GM12865 (cell line): ENCODE results near the gene EEPD1.

ENCODE experiments used
- DNase-seq: peaks from one replicate; pipeline ENCODE4 v3.0.0; 2010; ENCODE audit warnings: low read depth
- H3K4me3 ChIP-seq: 2 replicates; pipeline ENCODE4 v1.5.1; 2011; ENCODE audit warnings: mild to moderate bottlenecking, low read depth, low read length, control low read depth
- CTCF ChIP-seq: IDR thresholded peaks from 2 replicates; pipeline ENCODE4 v1.5.1; 2011; ENCODE audit warnings: low read length, control low read depth, low read depth, inconsistent platforms; ENCODE audit not compliant: insufficient read depth; ENCODE audit errors: missing control alignments

EEPD1 gene

DNA sequence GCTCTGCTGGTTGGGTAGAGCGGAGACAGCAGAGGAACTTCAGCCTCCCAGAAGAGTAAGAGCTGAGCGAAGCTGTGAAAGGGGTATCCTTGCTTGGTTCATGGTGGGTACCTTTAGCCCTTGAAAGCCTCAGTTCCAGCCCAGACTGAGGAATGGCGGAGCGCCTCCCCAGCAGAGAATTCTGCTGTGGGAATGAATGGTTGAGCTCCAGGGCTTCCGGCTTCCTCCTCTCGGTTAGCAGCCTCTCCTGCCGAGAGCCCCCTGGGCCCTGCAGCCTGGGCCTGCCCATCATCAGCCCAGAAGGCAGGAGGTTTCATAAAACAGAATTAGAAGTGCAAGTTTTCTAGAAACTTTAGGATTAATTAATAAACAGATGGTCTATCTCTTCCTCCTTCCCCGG is 156.7 kb downstream of the EEPD1 start:
- no peak for TF ChIP-seq CTCF
- DNase-seq: no peak
- no peak overlapping the region for H3K4me3 ChIP-seq

DNA sequence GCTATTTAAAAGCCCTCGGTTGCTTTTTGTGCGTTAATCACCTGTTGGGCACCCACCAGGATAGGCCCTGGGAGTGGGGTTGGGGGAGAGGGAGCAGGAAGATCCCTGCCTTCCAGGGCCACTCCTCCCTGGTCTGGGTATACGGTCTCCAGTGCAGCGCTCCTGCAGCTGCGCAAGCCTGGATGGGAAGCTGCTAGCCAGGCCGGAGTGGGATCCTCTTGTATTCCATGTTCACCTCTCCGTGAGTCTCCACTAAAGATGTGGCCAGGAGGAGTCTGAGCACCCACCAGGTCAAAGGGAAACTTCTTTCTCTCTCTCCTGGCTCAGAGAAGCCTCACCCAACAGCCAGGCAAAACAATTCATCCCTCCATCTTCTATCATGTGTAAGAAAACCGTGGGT is 157.8 kb downstream of the EEPD1 start:
- DNase-seq: no peak
- TF ChIP-seq CTCF: no peak
- H3K4me3 ChIP-seq: no peak overlapping the region

- no peak overlapping the region for H3K4me3 ChIP-seq
- DNase-seq: no peak
- no peak for TF ChIP-seq CTCF
Measured at GRCh38 chr7:36311539-36311938, 158.5 kb downstream of the EEPD1 start.

GRCh38 chr7:36312064-36312914 is 159.2 kb downstream of the EEPD1 start:
- peak; percentile 75 for DNase-seq
- peak; percentile 63 for TF ChIP-seq CTCF

GRCh38 chr7:36312915-36313334 is 159.9 kb downstream of the EEPD1 start:
- TF ChIP-seq CTCF: no peak
- DNase-seq: no peak
- no peak overlapping the region for H3K4me3 ChIP-seq

More at GRCh38 chr7:36312064-36312914, 159.2 kb downstream of the EEPD1 start:
- H3K4me3 ChIP-seq: no peak overlapping the region

GRCh38 chr7:36313607-36314006 is 160.6 kb downstream of the EEPD1 start:
- H3K4me3 ChIP-seq: no peak overlapping the region
- no peak for TF ChIP-seq CTCF
- no peak for DNase-seq

DNA sequence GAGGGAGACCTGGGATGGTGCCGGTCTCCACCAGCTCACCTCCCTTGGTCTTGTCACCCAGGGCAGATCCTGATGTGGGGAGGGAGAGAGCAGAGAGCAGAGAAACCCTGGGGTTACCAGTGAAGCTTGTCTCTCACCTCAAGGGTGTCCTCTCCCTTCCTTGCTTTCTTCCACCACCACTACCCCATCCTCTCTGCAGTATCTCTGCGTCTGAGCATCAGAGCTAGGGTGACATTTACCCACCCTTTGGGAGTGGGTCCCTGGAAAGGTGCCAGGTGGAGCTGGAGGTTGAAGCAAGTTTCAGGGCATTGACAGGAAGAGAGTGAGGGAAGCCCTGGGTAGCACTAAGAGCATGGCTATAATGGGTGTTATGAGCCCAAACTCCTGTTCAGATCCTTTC is 161.4 kb downstream of the EEPD1 start:
- TF ChIP-seq CTCF: no peak
- DNase-seq: no peak

More for the DNA sequence above, 161.4 kb downstream of the EEPD1 start:
- H3K4me3 ChIP-seq: no peak overlapping the region
